GM18951 (cell line): ENCODE measurements around the gene PUM2.

ENCODE experiments used
- POLR2A ChIP-seq: IDR thresholded peaks from 4 replicates; pipeline ENCODE4 v1.6.1; 2011; ENCODE audit warnings: mild to moderate bottlenecking; ENCODE audit not compliant: insufficient read length, insufficient read depth; ENCODE audit errors: extremely low read depth
- in situ Hi-C: fragments of 300-500 bp; cut with MboI; formaldehyde crosslinking; loops from one replicate; pipeline ENCODE4 v1.12.0; 2022; ENCODE audit warnings: low sequenced_read_pairs, mixed read lengths, inconsistent platforms; ENCODE audit not compliant: unreplicated experiment

The PUM2 gene

GRCh38 chr2:20216130-20217025, 134.3 kb downstream of the PUM2 start:
- in situ Hi-C loops: no loop called here
- TF ChIP-seq POLR2A: no peak

- no peak for TF ChIP-seq POLR2A
- in situ Hi-C loops: no loop called here
Measured at GRCh38 chr2:20215183-20216040, 135.2 kb downstream of the PUM2 start.

GRCh38 chr2:20214566-20215182, 136.0 kb downstream of the PUM2 start:
- TF ChIP-seq POLR2A: no peak
- in situ Hi-C loops: no loop called here

- TF ChIP-seq POLR2A: no peak
Measured at GRCh38 chr2:20213651-20214565, 136.7 kb downstream of the PUM2 start.

DNA sequence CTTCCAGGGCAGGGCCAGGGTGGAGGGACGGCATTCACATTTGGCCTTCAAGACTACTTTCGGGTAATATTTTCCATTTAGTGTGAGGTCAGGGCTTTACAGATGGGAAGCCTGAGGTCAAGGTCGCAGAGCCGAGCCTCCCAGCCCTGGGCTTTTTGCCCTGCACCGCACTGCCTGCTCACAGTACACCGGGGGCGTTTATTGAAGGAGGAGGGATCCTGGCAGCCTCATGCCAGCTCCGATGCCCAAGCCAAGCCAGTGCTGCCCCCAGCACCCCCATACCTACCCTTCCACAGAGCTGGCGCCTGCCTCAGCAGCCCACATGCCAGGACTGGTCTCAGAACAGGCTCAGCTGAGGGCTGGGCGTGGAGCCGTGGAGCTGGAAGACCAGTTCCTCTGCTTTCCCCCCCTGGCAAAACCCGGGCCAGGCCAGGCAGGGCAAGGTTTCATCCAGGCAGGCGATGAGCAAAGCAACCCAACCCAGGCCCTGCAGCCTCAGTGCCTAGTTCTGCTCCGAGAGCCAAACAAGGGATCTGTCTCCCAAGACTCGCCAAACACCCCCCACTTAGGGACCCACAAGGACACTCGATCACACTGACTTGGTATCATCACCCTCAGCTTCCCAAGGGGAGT, 137.7 kb downstream of the PUM2 start:
- in situ Hi-C loops: no loop called here
- TF ChIP-seq POLR2A: no peak

More at GRCh38 chr2:20213651-20214565, 136.7 kb downstream of the PUM2 start:
- in situ Hi-C loops: no loop called here

DNA sequence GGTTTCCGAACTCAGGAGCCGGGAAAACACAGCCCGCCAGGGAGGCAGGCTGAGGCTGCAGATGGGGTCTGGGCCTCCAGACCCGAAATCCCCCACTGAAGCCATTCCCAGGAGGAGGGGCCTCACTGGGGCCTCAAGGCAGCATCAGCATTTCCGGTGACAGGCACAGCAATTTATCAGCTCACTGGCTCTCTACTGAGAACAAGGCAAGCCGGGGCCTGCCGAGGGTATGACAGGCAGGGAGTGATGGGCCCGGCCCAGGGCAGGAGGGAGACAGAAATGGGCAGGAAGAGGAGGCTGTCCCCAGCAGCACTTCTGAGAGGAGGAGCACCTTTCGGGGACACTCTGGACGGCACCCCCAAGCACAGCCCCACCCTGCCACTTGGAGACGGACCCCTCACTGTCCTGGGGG, 138.2 kb downstream of the PUM2 start:
- TF ChIP-seq POLR2A: no peak
- in situ Hi-C loops: no loop called here

DNA sequence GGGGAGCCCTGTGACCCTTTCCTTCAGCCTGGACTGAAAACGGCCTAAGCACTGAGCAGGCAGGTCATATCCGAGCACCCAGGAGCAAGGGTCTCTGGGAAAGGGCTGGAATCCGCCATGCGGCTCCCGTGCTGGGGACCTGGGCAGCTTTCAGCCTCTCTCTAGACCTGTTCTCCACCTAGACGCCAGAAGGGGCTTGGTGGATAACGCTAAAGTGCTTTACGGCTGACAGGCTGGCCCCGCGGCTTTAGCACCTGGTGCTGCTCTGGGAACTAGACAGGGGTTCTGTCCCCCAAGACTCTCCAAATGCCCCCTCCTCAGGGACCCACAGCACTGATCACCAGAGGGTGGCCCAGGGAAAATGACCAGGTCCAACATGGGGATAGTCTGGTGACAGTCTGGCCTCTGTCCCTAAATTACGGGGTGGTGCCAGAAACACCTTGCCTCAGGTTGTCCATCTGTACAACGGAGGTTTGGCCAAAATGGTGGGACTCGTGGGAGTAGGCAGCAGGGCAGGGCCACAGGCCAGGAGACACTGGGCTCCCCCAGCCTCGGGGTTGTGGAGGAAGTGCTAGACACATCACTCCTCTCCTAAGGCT, 138.7 kb downstream of the PUM2 start:
- no peak for TF ChIP-seq POLR2A
- in situ Hi-C loops: no loop called here

DNA sequence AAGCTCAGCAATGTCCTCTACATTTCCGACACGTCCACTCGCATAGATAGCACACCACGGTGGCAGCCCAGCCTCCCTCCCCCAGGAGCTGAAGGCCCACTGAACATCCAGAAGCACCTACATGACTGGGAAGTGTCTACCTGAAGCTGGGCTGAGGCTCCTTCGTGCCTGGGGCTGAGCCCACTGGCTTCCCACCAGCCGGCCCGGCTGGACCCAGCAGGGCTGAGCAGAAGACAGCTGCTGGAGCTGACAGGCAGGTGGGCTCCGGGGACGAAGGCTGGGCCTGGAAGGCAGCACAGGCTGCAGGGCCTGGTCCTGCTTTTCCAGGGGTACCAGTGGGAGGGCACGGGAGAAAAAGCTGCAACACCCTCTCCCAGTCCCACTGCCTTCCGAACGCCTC, 139.2 kb downstream of the PUM2 start:
- no peak for TF ChIP-seq POLR2A
- in situ Hi-C loops: no loop called here

- in situ Hi-C loops: no loop called here
- no peak for TF ChIP-seq POLR2A
Measured at GRCh38 chr2:20210462-20210861, 140.2 kb downstream of the PUM2 start.

- no peak for TF ChIP-seq POLR2A
- in situ Hi-C loops: no loop called here
Measured at GRCh38 chr2:20209373-20210109, 141.1 kb downstream of the PUM2 start.

- in situ Hi-C loops: no loop called here
- no peak for TF ChIP-seq POLR2A
Measured at GRCh38 chr2:20208476-20208859, 142.2 kb downstream of the PUM2 start.

GRCh38 chr2:20207051-20207450, 143.6 kb downstream of the PUM2 start:
- in situ Hi-C loops: no loop called here
- no peak for TF ChIP-seq POLR2A
